WTC11 (cell line): ENCODE data around the gene CAPN15.

Source experiments
- TF ChIP-seq, protein P1 (sequence below): fragments of 250-450 bp; sonication (Bioruptor Pico); IDR thresholded peaks from 2 replicates; pipeline ENCODE4 v1.9.0; 2021; ENCODE audit warnings: moderate library complexity, mild to moderate bottlenecking, inconsistent platforms, borderline replicate concordance
- TF ChIP-seq, protein P2 (sequence below): fragments of 200-600 bp; IDR thresholded peaks from 2 replicates; pipeline ENCODE4 v1.8.0; 2022; ENCODE audit warnings: antibody characterized with exemption

DNA sequence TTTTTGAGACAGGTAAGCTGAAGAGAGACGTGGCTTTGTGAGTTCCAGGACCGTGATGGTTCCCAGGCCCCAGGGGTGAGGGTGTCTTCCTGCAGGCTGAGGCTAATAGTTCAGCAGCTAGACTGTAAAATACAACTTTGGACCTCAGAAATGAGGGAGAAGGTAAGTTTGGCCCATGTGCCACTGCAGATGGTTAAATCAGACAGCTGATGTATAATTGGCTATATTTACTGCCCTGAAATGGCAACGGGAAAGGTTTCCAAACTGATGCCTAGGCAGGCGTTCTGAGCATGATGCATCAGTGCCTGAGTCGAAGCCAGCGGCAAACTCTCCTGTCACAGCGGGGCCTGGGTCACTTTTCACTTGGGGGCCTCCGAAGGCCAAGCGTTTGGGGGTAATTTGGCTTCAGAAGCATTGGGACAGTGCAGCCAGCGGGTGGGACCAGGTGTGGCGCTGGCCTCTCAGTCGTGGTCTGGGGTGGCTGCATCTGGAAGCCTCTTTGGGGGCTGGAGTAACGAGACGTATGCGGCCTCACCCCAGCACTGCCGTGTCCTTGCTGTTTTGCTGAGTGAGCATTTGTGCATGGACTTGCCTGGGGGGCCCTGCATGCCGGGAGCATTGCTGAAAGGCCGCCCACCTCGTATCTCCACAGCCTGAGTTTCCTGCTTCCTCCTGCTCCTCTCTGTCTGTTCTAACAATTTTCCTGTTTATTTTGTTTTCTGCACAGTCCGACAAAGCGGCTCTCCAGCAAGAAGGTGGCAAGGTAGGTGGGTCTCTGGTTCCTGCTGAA, 31.2 kb upstream of the CAPN15 start:
- TF ChIP-seq, protein P1, sequence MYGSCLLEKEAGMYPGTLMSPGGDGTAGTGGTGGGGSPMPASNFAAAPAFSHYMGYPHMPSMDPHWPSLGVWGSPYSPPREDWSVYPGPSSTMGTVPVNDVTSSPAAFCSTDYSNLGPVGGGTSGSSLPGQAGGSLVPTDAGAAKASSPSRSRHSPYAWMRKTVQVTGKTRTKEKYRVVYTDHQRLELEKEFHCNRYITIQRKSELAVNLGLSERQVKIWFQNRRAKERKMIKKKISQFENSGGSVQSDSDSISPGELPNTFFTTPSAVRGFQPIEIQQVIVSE = no peak
- TF ChIP-seq, protein P2, sequence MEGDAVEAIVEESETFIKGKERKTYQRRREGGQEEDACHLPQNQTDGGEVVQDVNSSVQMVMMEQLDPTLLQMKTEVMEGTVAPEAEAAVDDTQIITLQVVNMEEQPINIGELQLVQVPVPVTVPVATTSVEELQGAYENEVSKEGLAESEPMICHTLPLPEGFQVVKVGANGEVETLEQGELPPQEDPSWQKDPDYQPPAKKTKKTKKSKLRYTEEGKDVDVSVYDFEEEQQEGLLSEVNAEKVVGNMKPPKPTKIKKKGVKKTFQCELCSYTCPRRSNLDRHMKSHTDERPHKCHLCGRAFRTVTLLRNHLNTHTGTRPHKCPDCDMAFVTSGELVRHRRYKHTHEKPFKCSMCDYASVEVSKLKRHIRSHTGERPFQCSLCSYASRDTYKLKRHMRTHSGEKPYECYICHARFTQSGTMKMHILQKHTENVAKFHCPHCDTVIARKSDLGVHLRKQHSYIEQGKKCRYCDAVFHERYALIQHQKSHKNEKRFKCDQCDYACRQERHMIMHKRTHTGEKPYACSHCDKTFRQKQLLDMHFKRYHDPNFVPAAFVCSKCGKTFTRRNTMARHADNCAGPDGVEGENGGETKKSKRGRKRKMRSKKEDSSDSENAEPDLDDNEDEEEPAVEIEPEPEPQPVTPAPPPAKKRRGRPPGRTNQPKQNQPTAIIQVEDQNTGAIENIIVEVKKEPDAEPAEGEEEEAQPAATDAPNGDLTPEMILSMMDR = no peak
